BLaER1 treated with 17β-estradiol and CSF1 and Interleukin-3, amounts not matched to agents 10 nM and 100 nM (cell line): ENCODE measurements around the gene LNX1.

ENCODE experiments used
- H3K27ac ChIP-seq, 11 experiments: shearing (Covaris generic); formaldehyde crosslinking; 2 replicates each; pipeline ENCODE4 v1.8.1; 2022
- H3K27me3 ChIP-seq, 11 experiments: shearing (Covaris generic); formaldehyde crosslinking; 2 replicates each; pipeline ENCODE4 v1.8.1; 2022
- H3K36me3 ChIP-seq, 11 experiments: shearing (Covaris generic); formaldehyde crosslinking; 2 replicates each; pipeline ENCODE4 v1.8.1; 2022
- H3K4me1 ChIP-seq, 10 experiments: shearing (Covaris generic); formaldehyde crosslinking; 2 replicates each; pipeline ENCODE4 v1.8.1; 2022
- H3K4me2 ChIP-seq, 11 experiments: shearing (Covaris generic); formaldehyde crosslinking; 2 replicates each; pipeline ENCODE4 v1.8.1; 2022
- H3K4me3 ChIP-seq, 10 experiments: shearing (Covaris generic); formaldehyde crosslinking; 2 replicates each; pipeline ENCODE4 v1.8.1; 2022
- H3K9ac ChIP-seq, 11 experiments: shearing (Covaris generic); formaldehyde crosslinking; 2 replicates each; pipeline ENCODE4 v1.8.1; 2022
- H3K9me3 ChIP-seq, 11 experiments: shearing (Covaris generic); formaldehyde crosslinking; replicated peaks in 1 of 11; 2 replicates each; pipeline ENCODE4 v1.8.1; 2022
- H4K20me1 ChIP-seq, 11 experiments: shearing (Covaris generic); formaldehyde crosslinking; 2 replicates each; pipeline ENCODE4 v1.8.1; 2022
- Cebpa-rat ChIP-seq, 11 experiments: shearing (Covaris generic); IDR thresholded peaks; 2 replicates each; pipeline ENCODE4 v1.8.1; 2022

The LNX1 gene

GRCh38 chr4:53622739-53623151 lies 31.5 kb upstream of the LNX1 start:
- Histone ChIP-seq H3K4me3 (no peak overlapping the region), H3K36me3 (no peaks in the 10 kb centered on the region), H3K4me1 (no peaks in the 10 kb centered on the region), H3K27ac (no peak overlapping the region), H3K27me3 (no peaks in the 10 kb centered on the region), H4K20me1 (no peaks in the 10 kb centered on the region), H3K9ac (no peak overlapping the region), H3K9me3 (peaks cover 0 to 8% (median 4%) of the 10 kb centered on the region in 11 experiments; a peak in 2 of 22 replicates), H3K4me2 (no peak overlapping the region)
- TF ChIP-seq Cebpa-rat (IDR thresholded peaks at IDR 0.05): no peak

DNA sequence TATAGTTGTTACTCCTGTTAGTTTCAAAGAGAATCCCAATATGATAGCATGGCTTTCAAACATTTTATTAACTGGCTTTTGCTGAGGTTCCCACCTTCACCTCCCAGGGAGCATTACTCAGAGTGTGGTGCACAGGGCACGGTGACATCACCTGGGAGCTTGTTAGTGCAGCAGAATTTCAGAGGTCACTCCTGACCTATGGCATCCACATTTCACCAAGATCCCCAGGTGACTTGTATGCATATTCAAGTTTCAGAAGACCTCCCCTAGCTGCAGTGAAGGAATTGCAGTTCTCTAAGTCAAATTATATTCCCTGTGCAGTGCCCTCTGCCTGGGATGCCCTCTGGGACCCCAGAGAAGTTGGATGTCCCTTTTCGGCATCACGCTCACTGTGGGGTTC lies 29.7 kb upstream of the LNX1 start:
- H3K9me3 ChIP-seq: peaks cover 0 to 8% (median 4%) of the 10 kb centered on the region in 11 experiments; a peak in 2 of 22 replicates
- H3K27ac ChIP-seq: no peak overlapping the region
- H3K9ac ChIP-seq: no peak overlapping the region
- H3K27me3 ChIP-seq: no peaks in the 10 kb centered on the region
- H3K4me1 ChIP-seq: no peaks in the 10 kb centered on the region
- H3K4me3 ChIP-seq: no peak overlapping the region
- no peaks in the 10 kb centered on the region for H3K36me3 ChIP-seq
- no peak for TF ChIP-seq Cebpa-rat (IDR thresholded peaks at IDR 0.05)
- H4K20me1 ChIP-seq: no peaks in the 10 kb centered on the region
- no peak overlapping the region for H3K4me2 ChIP-seq

DNA sequence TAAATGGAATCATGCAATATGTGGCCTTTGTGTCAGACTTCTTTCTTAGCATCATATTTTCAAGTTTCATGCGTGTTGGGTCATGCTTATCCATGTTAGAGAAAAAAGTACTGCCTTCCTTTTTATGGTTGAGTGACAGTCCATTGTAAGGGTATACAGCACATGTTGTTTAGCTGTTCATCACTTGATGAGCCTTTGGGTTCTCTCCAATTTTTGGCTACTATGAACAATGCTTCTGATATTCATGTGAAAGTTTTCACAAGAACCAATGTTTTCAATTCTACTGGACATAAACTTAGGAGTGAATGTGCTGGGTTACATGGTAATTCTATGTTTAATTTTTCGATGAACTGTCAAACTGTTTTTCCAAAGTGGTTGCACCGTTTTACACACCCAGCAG lies 28.1 kb upstream of the LNX1 start:
- Histone ChIP-seq H3K9ac (no peak overlapping the region), H3K36me3 (no peaks in the 10 kb centered on the region), H3K4me3 (no peak overlapping the region), H3K27ac (no peak overlapping the region), H3K9me3 (peaks cover 0 to 6% (median 3%) of the 10 kb centered on the region in 11 experiments; a peak in 2 of 22 replicates), H3K4me2 (no peak overlapping the region), H3K27me3 (no peaks in the 10 kb centered on the region), H4K20me1 (no peaks in the 10 kb centered on the region), H3K4me1 (no peaks in the 10 kb centered on the region)
- TF ChIP-seq Cebpa-rat (IDR thresholded peaks at IDR 0.05): no peak

- H3K4me3 ChIP-seq: no peak overlapping the region
- TF ChIP-seq Cebpa-rat (IDR thresholded peaks at IDR 0.05): no peak
- H3K4me1 ChIP-seq: no peaks in the 10 kb centered on the region
- H3K4me2 ChIP-seq: no peak overlapping the region
- H4K20me1 ChIP-seq: no peaks in the 10 kb centered on the region
- H3K36me3 ChIP-seq: no peaks in the 10 kb centered on the region
- peaks cover 0 to 4% (median 3%) of the 10 kb centered on the region in 11 experiments; a peak in 6 of 22 replicates for H3K9me3 ChIP-seq
- H3K27me3 ChIP-seq: no peaks in the 10 kb centered on the region
- no peak overlapping the region for H3K9ac ChIP-seq
- no peak overlapping the region for H3K27ac ChIP-seq
Measured at GRCh38 chr4:53618321-53618720, 27.0 kb upstream of the LNX1 start.

DNA sequence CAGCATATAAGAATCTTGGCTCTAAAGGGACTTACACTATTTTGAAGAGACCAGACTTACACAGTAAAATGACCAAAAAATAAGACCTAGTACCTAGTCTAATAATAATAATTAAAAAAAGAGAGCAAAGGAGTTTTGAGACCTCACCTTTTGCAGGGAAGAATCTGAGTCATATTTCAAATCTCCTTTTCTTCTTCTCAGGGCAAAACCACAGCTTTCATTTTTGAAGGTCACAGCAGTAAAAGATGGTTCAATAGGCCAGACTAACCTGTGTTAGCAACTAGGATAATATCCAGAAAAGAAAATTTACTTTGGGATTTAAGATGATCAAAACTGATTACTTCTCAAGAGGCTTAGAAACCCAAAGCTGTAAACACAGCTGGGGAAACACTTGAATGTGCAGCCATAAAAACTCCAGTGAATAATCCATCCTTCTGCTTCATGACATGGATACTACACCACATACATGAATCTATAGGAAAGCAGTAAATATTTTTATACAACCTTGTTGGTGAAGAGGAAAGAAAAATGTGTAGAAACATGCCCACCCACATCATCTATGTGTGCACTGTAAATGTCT lies 25.9 kb upstream of the LNX1 start:
- Histone ChIP-seq H3K9ac (no peak overlapping the region), H3K4me1 (no peaks in the 10 kb centered on the region), H3K4me2 (no peak overlapping the region), H3K36me3 (no peaks in the 10 kb centered on the region), H3K27ac (no peak overlapping the region), H3K4me3 (no peak overlapping the region), H3K27me3 (no peaks in the 10 kb centered on the region), H4K20me1 (no peaks in the 10 kb centered on the region), H3K9me3 (peaks cover 0 to 6% (median 4%) of the 10 kb centered on the region in 11 experiments; a peak in 6 of 22 replicates)
- no peak for TF ChIP-seq Cebpa-rat (IDR thresholded peaks at IDR 0.05)

GRCh38 chr4:53616219-53616618 lies 24.9 kb upstream of the LNX1 start:
- no peaks in the 10 kb centered on the region for H3K4me1 ChIP-seq
- H3K36me3 ChIP-seq: no peaks in the 10 kb centered on the region
- no peaks in the 10 kb centered on the region for H3K27me3 ChIP-seq
- no peak overlapping the region for H3K9ac ChIP-seq
- H3K9me3 ChIP-seq: peaks cover 0 to 6% (median 4%) of the 10 kb centered on the region in 11 experiments; a peak in 6 of 22 replicates
- no peaks in the 10 kb centered on the region for H4K20me1 ChIP-seq
- H3K27ac ChIP-seq: no peak overlapping the region
- TF ChIP-seq Cebpa-rat (IDR thresholded peaks at IDR 0.05): no peak
- H3K4me3 ChIP-seq: no peak overlapping the region
- H3K4me2 ChIP-seq: no peak overlapping the region

- no peak overlapping the region for H3K4me3 ChIP-seq
- H4K20me1 ChIP-seq: no peaks in the 10 kb centered on the region
- no peaks in the 10 kb centered on the region for H3K36me3 ChIP-seq
- H3K27ac ChIP-seq: no peak overlapping the region
- H3K4me2 ChIP-seq: no peak overlapping the region
- no peak for TF ChIP-seq Cebpa-rat (IDR thresholded peaks at IDR 0.05)
- H3K9me3 ChIP-seq: peaks cover 0 to 6% (median 4%) of the 10 kb centered on the region in 11 experiments; a peak in 6 of 22 replicates
- H3K27me3 ChIP-seq: no peaks in the 10 kb centered on the region
- no peaks in the 10 kb centered on the region for H3K4me1 ChIP-seq
- H3K9ac ChIP-seq: no peak overlapping the region
Measured at GRCh38 chr4:53614591-53614990, 23.3 kb upstream of the LNX1 start.

- Histone ChIP-seq H3K4me3 (no peak overlapping the region), H3K27ac (no peak overlapping the region), H3K4me2 (no peak overlapping the region), H3K36me3 (no peaks in the 10 kb centered on the region), H4K20me1 (no peaks in the 10 kb centered on the region), H3K9ac (no peak overlapping the region), H3K27me3 (no peaks in the 10 kb centered on the region), H3K4me1 (no peaks in the 10 kb centered on the region), H3K9me3 (peaks cover 5 to 12% (median 10%) of the 10 kb centered on the region in 11 experiments; a peak in 14 of 22 replicates)
- TF ChIP-seq Cebpa-rat (IDR thresholded peaks at IDR 0.05): no peak
Measured at GRCh38 chr4:53613428-53613827, 22.1 kb upstream of the LNX1 start.

DNA sequence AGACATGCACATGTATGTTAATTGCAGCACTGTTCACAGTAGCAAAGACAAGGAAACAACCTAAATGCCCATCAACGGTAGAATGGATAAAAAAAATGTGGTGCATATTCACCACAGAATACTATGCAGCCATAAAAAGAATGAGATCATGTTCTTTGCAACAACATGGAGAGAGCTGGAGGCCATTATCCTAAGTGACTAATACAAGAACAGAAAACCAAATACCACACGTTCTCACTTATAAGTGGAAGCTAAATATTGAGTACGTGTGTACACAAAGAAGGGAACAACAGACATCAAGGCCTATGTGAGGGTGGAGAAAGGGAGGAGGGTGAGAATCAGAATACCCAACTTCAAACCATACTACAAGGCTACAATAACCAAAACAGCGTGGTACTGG lies 17.4 kb upstream of the LNX1 start:
- H3K36me3 ChIP-seq: no peaks in the 10 kb centered on the region
- H3K27me3 ChIP-seq: no peaks in the 10 kb centered on the region
- peaks cover 0 to 7% (median 0%) of the 10 kb centered on the region in 10 experiments; a peak in 1 of 20 replicates for H3K4me1 ChIP-seq
- H3K9me3 ChIP-seq: peaks cover 6 to 19% (median 11%) of the 10 kb centered on the region in 11 experiments; a peak in 15 of 22 replicates
- H3K9ac ChIP-seq: no peak overlapping the region
- no peak for TF ChIP-seq Cebpa-rat (IDR thresholded peaks at IDR 0.05)
- no peak overlapping the region for H3K27ac ChIP-seq
- no peaks in the 10 kb centered on the region for H4K20me1 ChIP-seq
- no peak overlapping the region for H3K4me3 ChIP-seq
- no peak overlapping the region for H3K4me2 ChIP-seq

DNA sequence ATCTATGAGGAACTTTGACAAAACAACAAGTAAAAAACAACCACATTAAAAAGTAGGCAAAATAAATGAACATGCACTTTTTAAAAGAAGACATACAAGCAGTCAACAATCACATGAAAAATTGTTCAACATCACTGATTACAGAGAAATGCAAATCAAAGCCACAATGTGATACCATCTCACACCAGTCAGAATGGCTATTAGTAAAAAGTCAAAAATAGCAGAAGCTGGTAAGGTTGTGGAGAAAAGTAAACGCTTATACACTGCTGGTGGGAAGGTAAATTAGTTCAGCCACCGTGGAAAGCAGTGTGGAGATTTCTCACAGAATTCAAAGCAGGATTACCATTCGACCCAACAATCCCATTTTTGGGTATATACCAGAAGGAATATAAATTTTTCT lies 17.0 kb upstream of the LNX1 start:
- H3K4me1 ChIP-seq: peaks cover 0 to 7% (median 0%) of the 10 kb centered on the region in 10 experiments; a peak in 1 of 20 replicates
- TF ChIP-seq Cebpa-rat (IDR thresholded peaks at IDR 0.05): no peak
- no peaks in the 10 kb centered on the region for H4K20me1 ChIP-seq
- no peaks in the 10 kb centered on the region for H3K36me3 ChIP-seq
- H3K27ac ChIP-seq: no peak overlapping the region
- H3K9me3 ChIP-seq: peaks cover 6 to 15% (median 8%) of the 10 kb centered on the region in 11 experiments; a peak in 15 of 22 replicates
- H3K9ac ChIP-seq: no peak overlapping the region
- H3K4me3 ChIP-seq: no peak overlapping the region
- H3K27me3 ChIP-seq: no peaks in the 10 kb centered on the region
- H3K4me2 ChIP-seq: no peak overlapping the region
